HG03066 (cell line): Measurements from ENCODE around the gene EPS15.
A peak's percentile ranks its signal among the peaks of the same experiment; 100 is the strongest.
"Not testable (repeated sequence)": the region's sequence is repeated elsewhere in the genome, so short reads cannot be mapped to it uniquely, and the experiment has no call there.

ENCODE experiments used
- ATAC-seq: cut with Tn5 transposase; IDR thresholded peaks from one replicate; pipeline ENCODE4 v1.9.1; 2021; ENCODE audit warnings: low read depth; ENCODE audit not compliant: unreplicated experiment

EPS15 gene

GRCh38 chr1:51519048-51519864 lies at the start of gene EPS15:
Gene EPS15, minus strand, starts transcription at chr1:51519266. Its CDS starts 35 bp downstream, at chr1:51519231.
- peak; percentile 52 for ATAC-seq

DNA sequence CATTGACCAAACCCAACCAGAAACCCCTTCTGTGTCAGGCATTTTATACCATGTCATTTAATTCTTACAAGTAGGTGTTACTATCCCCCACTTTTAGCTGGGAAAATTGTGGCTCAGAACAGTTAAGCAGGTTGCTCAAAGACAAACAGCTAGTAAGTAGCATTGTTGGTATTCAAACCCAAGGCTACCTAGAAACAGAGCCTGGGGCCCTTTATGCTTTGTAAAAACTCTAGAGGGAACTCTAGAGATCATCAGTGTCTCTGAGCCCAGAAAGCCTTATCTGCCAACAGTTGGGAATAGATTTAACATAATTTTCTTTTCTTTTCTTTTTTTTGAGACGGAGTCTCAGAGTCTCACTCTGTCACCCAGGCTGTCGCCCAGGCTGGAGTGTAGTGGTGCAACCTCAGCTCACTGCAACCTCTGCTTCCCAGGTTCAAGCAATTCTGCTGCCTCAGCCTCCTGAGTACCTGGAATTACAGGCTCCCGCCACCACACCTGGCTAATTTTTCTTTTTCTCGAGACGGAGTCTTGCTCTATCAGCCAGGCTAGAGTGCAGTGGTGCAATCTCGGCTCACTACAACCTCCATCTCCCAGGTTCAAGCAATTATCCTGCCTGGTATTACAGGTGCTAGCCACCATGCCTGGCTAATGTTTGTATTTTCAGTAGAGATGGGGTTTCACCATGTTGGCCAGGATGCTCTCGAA lies 49.3 kb upstream of the EPS15 start:
- no peak for ATAC-seq

DNA sequence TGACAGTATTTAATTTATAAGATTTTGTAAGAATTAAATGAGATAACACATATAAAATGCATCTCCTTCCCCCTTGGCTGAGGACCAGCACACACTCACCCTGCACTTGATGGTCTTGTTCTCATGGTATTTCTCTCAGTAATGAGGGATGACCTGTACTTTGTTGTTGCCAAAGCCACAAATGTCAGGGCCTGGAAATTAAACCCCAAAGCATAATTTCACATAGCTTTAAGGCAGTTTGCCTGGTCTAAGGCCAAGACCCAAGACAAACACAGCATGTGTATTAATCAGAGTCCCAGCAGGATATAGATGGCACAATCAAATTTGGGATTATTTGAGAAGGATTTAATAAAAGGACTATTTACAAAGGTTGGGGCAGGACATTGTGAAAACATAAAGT lies 48.6 kb upstream of the EPS15 start:
- no peak for ATAC-seq

GRCh38 chr1:51566260-51566659 lies 47.2 kb upstream of the EPS15 start:
- ATAC-seq, result no peak

- no peak for ATAC-seq
Measured at GRCh38 chr1:51565009-51565408, 45.9 kb upstream of the EPS15 start.

DNA sequence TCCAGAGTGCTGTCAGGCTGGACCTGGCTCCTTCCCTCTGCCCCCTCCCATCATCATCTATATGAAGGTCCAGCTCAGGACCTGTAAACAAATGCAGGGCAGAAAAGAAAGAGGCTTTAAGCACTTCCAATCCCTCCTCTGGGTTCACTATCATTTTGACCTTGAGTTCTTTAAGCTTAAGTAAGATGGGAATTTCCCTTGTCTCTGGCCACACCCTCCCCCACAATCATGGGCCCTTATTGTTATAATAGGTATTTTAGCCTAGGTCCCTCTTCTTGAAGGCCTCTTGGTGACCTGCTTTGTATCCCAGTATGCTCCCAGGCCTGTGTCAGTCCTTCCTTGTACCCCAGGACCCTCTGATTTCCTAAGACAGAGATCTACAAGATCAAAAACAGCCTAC lies 45.1 kb upstream of the EPS15 start:
- no peak for ATAC-seq

GRCh38 chr1:51561702-51562101 lies 42.6 kb upstream of the EPS15 start:
- ATAC-seq, result no peak

- ATAC-seq, result not testable (repeated sequence)
Measured at GRCh38 chr1:51560895-51561294, 41.8 kb upstream of the EPS15 start.

- ATAC-seq, result no peak
Measured at GRCh38 chr1:51560034-51560433, 41.0 kb upstream of the EPS15 start.

DNA sequence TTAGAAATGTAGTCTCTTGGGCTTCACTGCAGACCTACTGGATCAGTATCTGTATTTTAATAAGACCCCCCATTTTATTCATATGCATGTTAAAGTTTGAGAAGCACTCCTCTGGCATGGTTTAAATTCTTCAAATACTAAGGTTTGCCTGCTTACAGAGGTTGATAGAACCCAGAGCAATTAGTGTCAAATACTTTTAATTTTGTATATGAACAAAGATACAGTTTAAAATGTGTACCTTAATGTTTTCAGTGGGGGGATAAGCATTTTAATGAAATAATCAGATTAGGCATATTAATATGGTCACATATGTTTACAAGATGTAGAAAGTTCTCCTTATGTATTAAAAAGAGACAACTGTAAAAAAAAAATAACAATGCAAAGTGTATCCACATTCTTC lies 40.4 kb upstream of the EPS15 start:
- no peak for ATAC-seq

- ATAC-seq, result no peak
Measured at GRCh38 chr1:51559064-51559500, 40.0 kb upstream of the EPS15 start.

- no peak for ATAC-seq
Measured at GRCh38 chr1:51558375-51558924, 39.4 kb upstream of the EPS15 start.

DNA sequence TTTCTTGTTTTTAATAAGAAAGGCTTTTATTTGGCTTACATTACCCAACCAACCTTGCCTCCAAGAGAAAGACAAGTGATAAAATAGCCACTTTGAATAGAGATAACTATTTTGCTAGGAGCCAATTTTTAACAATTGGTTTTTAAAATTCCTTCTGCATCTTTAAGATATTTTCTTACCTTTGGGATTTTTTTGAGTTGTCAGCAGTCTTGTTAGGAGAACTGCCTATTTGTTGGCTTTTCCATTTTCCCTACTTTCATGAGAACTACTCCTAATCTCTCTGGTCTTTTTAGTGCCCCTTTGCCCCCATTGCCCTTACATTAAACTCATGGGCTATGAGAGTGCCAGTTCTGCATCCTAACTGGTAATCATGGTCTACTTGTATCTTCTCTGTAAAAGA lies 38.1 kb upstream of the EPS15 start:
- ATAC-seq, result no peak

- no peak for ATAC-seq
Measured at GRCh38 chr1:51555866-51556619, 37.0 kb upstream of the EPS15 start.

DNA sequence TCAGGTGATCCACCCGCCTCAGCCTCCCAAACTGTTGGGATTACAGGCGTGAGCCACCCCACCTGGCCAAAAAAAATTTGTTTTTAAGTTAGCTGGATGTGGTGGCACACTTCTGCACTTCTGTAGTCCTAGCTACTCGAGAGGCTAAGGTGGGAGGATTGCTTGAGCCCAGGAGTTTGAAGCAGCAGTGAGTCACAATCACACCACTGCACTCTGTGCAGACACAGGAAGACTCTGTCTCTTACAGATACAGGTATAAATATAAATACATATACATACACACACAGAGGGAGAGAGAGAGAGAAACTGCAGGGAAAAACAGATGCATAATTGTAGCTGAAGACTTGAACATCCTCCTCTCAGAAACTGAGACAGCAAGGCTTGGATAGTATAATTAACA lies 34.8 kb upstream of the EPS15 start:
- no peak for ATAC-seq

DNA sequence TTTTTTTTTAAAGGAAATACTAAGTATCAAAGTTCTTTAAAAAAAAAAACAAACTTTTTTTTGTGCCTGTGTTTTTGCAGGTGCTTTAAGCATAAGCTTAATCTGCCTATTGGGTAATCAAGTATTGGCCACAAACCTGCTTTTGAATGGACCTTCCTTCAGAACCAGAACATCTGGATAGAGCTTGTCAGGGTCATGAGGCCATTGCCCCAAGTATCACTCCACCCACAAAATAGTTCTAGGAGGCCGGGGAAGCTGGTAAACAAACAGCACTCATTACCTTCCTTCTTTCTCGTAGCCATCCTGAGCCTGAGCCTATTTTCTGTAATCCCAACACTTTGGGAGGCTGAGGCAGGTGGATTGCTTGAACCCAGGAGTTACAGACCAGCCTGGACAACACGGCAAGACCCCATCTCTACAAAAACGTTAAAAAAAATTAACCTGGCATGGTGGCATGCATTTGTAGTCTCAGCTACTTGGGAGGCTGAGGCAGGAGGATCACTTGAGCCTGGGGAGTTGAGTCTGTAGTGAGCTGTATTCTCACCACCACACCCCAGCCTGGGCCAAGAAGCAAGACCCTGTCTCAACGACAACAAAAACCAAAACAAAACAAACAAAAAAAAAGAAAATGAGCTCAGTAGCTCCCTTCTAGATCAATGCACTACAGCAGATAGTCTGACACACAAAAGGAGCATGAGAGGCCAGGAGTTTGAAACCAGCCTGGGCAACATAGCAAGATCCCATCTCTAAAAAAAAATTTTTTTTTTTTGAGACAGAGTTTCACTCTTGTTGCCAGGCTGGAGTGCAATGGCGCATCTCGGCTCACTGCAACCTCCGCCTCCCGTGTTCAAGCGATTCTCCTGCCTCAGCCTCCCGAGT lies 34.1 kb upstream of the EPS15 start:
- ATAC-seq, result no peak

GRCh38 chr1:51551848-51552296 lies 32.8 kb upstream of the EPS15 start:
- no peak for ATAC-seq

DNA sequence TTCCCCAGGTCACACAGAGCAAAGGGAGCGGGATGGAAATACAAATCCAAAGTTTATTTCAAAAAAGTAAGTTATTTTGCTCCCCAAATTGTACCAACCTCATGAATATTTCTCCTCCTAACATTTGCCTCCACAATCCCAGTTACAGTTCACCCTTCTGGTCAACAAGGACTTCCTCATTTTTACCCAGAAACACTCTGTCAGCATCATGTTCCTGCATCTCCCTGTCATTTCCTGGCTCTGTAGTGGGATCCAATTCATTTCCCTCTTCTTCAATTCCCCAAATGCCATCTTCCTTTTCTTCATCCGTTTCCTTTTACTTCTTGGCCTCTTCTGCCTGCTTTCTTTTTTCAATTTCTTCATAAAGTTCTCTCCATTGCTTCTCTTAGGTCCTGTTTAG lies 32.0 kb upstream of the EPS15 start:
- ATAC-seq, result no peak

GRCh38 chr1:51549901-51550300 lies 30.8 kb upstream of the EPS15 start:
- no peak for ATAC-seq
